Ovary (tissue), 3 donors: ENCODE measurements around the gene SND1.

Experiments
- POLR2A ChIP-seq: fragments of 450-650 bp; IDR thresholded peaks from one replicate; pipeline ENCODE4 v1.6.1; 2017; ENCODE audit warnings: antibody characterized with exemption, mild to moderate bottlenecking, moderate library complexity
- TF ChIP-seq, protein P1 (sequence below), 3 donors: fragments of 450-650 bp in 2 of 3; fragments of 200-600 bp in 1 of 3; IDR thresholded peaks; one replicate each; pipeline versions ENCODE4 v1.5.1 to v1.8.0; 2016 to 2022; ENCODE audit warnings: antibody characterized with exemption in 3 of 3, mild to moderate bottlenecking in 1 of 3
- donor health status: DM: no; HTN: no; CAD: no.

DNA sequence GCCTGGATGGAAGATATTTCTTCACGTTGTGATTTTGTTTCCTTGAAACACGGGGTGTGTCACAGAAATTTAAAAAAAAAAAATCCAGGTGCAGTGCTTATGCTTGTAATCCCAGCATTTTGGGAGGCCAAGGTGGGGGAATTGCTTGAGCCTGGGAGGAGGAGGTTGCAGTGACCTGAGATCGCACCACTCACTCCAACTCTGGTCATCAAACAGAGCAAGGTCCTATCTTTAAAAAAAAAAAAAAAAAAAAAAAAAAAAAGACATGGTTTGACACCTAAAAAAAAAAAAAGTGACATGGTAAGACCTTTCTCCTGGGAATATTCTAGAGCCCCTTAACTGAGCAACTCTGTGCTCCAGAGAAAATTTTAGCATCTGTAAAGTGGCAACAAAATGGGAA is 388.2 kb downstream of the SND1 start:
- TF ChIP-seq, protein P1, sequence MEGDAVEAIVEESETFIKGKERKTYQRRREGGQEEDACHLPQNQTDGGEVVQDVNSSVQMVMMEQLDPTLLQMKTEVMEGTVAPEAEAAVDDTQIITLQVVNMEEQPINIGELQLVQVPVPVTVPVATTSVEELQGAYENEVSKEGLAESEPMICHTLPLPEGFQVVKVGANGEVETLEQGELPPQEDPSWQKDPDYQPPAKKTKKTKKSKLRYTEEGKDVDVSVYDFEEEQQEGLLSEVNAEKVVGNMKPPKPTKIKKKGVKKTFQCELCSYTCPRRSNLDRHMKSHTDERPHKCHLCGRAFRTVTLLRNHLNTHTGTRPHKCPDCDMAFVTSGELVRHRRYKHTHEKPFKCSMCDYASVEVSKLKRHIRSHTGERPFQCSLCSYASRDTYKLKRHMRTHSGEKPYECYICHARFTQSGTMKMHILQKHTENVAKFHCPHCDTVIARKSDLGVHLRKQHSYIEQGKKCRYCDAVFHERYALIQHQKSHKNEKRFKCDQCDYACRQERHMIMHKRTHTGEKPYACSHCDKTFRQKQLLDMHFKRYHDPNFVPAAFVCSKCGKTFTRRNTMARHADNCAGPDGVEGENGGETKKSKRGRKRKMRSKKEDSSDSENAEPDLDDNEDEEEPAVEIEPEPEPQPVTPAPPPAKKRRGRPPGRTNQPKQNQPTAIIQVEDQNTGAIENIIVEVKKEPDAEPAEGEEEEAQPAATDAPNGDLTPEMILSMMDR (IDR thresholded peaks at IDR 0.05), result no peak
- TF ChIP-seq POLR2A, result no peak
